AG20443 (cell line): ENCODE results near the gene GRIN2A.

Source experiments
- DNase-seq: peaks from one replicate; pipeline ENCODE4 v3.0.0; 2012; ENCODE audit warnings: low spot score, mixed read lengths

The GRIN2A gene

GRCh38 chr16:9965079-9965478, 217.1 kb downstream of the GRIN2A start:
- DNase-seq = no peak

GRCh38 chr16:9964426-9964825, 217.8 kb downstream of the GRIN2A start:
- DNase-seq = no peak

- no peak for DNase-seq
These were observed 224.8 kb downstream of the GRIN2A start for GRCh38 chr16:9957433-9957832.

- no peak for DNase-seq
These were observed 225.2 kb downstream of the GRIN2A start for GRCh38 chr16:9957002-9957401.

- no peak for DNase-seq
These were observed 226.6 kb downstream of the GRIN2A start for GRCh38 chr16:9955677-9956076.

GRCh38 chr16:9953908-9954570, 228.2 kb downstream of the GRIN2A start:
- no peak for DNase-seq

- no peak for DNase-seq
These were observed 231.6 kb downstream of the GRIN2A start for GRCh38 chr16:9950658-9951057.

- no peak for DNase-seq
These were observed 232.8 kb downstream of the GRIN2A start for GRCh38 chr16:9949396-9949795.

GRCh38 chr16:9948933-9949332, 233.3 kb downstream of the GRIN2A start:
- no peak for DNase-seq

- DNase-seq = no peak
These were observed 236.1 kb downstream of the GRIN2A start for GRCh38 chr16:9946022-9946720.

GRCh38 chr16:9943121-9943520, 239.1 kb downstream of the GRIN2A start:
- no peak for DNase-seq

- no peak for DNase-seq
These were observed 241.0 kb downstream of the GRIN2A start for GRCh38 chr16:9941245-9941644.

GRCh38 chr16:9934723-9935508, 247.3 kb downstream of the GRIN2A start:
- no peak for DNase-seq

GRCh38 chr16:9932919-9933653, 249.1 kb downstream of the GRIN2A start:
- DNase-seq = no peak

GRCh38 chr16:9932000-9932399, 250.2 kb downstream of the GRIN2A start:
- DNase-seq = no peak

- no peak for DNase-seq
These were observed 252.4 kb downstream of the GRIN2A start for GRCh38 chr16:9929836-9930235.

GRCh38 chr16:9929313-9929712, 252.9 kb downstream of the GRIN2A start:
- DNase-seq = no peak

GRCh38 chr16:9922441-9922840, 259.8 kb downstream of the GRIN2A start:
- no peak for DNase-seq

- no peak for DNase-seq
These were observed 260.2 kb downstream of the GRIN2A start for GRCh38 chr16:9921997-9922396.

- no peak for DNase-seq
These were observed 262.8 kb downstream of the GRIN2A start for GRCh38 chr16:9919460-9919859.

GRCh38 chr16:9917691-9918090, 264.5 kb downstream of the GRIN2A start:
- no peak for DNase-seq

GRCh38 chr16:9913604-9914326, 268.5 kb downstream of the GRIN2A start:
- no peak for DNase-seq
